Subcutaneous adipose tissue (tissue), 4 donors: ENCODE data around the gene CPHXL. TPM values are rescaled to one million over a fixed set of nuclear protein-coding genes. Genes with fewer than 3 reads are reported as not detected.

Source experiments
- small RNA-seq: library from RNA; depleted of rRNA; stranded (forward); fragments of <200 nt; gene quantifications from one replicate; pipeline ENCODE3, GENCODE V24; 2016
- total RNA-seq, 4 donors: library from RNA; depleted of rRNA; stranded (reverse); fragments of >200 nt; gene quantifications; one replicate each; pipeline ENCODE4 v1.1.0, GENCODE V29; 2016
- TF ChIP-seq, protein P1 (sequence below): fragments of 450-650 bp; IDR thresholded peaks from one replicate; pipeline ENCODE4 v1.5.1; 2016; ENCODE audit warnings: low read depth, mild to moderate bottlenecking, control low read depth, antibody characterized with exemption, moderate library complexity

CPHXL gene
- total RNA-seq, 4 donors from 2014 or later: not detected

DNA sequence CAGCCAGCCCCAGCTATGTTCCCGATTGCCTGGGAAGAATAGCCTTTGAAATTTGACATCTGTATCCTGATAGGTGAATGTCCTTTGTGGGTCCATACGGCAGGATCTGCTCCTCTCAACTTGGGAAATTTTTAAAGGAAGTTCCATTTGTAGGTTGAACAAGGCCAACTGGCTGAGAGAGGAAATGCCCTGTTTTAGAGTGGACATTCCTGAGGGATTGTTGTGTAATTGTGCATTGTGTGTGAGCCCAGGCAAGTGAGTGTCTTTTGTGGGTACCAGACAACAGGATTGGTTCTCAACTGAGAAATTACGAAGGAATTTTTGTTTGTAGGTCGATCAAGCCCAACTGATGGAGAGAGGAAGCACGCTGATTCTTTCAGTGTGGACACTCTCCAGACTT, 46.9 kb downstream of the CPHXL start:
- TF ChIP-seq, protein P1, sequence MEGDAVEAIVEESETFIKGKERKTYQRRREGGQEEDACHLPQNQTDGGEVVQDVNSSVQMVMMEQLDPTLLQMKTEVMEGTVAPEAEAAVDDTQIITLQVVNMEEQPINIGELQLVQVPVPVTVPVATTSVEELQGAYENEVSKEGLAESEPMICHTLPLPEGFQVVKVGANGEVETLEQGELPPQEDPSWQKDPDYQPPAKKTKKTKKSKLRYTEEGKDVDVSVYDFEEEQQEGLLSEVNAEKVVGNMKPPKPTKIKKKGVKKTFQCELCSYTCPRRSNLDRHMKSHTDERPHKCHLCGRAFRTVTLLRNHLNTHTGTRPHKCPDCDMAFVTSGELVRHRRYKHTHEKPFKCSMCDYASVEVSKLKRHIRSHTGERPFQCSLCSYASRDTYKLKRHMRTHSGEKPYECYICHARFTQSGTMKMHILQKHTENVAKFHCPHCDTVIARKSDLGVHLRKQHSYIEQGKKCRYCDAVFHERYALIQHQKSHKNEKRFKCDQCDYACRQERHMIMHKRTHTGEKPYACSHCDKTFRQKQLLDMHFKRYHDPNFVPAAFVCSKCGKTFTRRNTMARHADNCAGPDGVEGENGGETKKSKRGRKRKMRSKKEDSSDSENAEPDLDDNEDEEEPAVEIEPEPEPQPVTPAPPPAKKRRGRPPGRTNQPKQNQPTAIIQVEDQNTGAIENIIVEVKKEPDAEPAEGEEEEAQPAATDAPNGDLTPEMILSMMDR: no peak

DNA sequence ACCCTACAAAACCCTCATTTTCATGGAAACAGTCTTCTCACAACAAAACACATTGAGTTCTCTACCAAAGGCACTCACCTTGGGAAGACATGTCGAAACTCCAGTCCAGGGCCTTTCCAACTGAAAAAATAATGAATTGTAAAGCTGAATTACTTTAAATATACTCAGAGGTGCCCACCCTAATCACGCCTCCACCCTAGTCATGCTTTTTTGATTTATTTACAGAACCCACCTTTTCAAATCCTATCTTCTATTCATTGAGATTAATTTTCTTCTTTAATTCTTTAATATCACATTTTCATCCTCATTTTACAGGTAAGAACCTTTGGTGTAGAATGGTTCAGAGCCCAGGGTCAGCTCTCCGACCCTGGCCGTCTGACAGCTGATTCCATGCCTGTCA, 49.4 kb downstream of the CPHXL start, which contains the start of gene CPHXL2:
Gene CPHXL2, minus strand, starts transcription at position 101 of the 400 bp plus-strand sequence. Its CDS starts 10 bp downstream, at position 91.
- TF ChIP-seq, protein P1: no peak

DNA sequence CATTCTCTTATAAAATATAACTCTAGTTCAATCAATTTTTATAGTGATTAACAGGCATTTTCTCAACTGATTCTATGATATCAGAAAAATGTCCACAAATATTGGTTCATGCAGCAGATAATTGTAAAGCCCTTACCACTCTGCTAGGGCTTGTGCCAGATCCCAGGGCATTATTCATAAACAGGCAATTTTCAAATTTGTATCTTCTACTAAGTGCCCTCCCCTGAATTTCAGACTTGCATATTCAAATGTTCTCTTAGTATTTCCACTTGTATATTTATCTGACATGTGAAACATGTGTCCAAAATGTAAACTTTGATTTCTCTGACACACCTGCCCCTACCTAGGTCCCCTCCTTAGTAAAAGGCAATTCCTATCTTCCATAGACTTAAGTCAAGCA, 58.8 kb downstream of the CPHXL start:
- TF ChIP-seq, protein P1: no peak

Small RNAs within 50 kb of the gene (small RNA-seq; reads per million reads assigned to genes)
- not detected for gene RN7SL520P

Other genes with a start within 250 kb of the CPHXL start
- not detected for gene CHST6, start 231.0 kb downstream of the CPHXL start, total RNA-seq
- gene CHST5, start 190.4 kb downstream of the CPHXL start, total RNA-seq: under 1 TPM in 1 of 4 donors, not detected in 3; 0.19 TPM
- 1 to 10 TPM; 2.9 to 6.2 (median 4.7) TPM for gene TMEM231, start 170.2 kb downstream of the CPHXL start, total RNA-seq
- gene GABARAPL2, start 160.1 kb downstream of the CPHXL start, total RNA-seq: 100 to 1,000 TPM in 2 of 4 donors, 10 to 100 TPM in 2; 74.6 to 118 (median 105) TPM
- gene ADAT1, start 103.2 kb downstream of the CPHXL start, total RNA-seq: 10 to 100 TPM; 31.3 to 57.1 (median 41.7) TPM
- gene KARS1, start 78.8 kb downstream of the CPHXL start, total RNA-seq: 100 to 1,000 TPM in 3 of 4 donors, 10 to 100 TPM in 1; 89.6 to 135 (median 107) TPM
- 10 to 100 TPM; 49.1 to 91.6 (median 66.2) TPM for gene TERF2IP, start 78.7 kb downstream of the CPHXL start, total RNA-seq
- gene CPHXL2, start 49.5 kb downstream of the CPHXL start, total RNA-seq: not detected
- not detected for gene DUXB, start 25.0 kb downstream of the CPHXL start, total RNA-seq